ENCODE measurements around the gene GRK4.

- TF ChIP-seq CTCF (IDR thresholded peaks at IDR 0.05; ENCODE audit: insufficient read depth, low read depth, low read length) = no peak
- TF ChIP-seq EZH2 (IDR thresholded peaks at IDR 0.05; ENCODE audit: insufficient read depth, low read length) = no peak
These were observed 14.1 kb downstream of the GRK4 start for GRCh38 chr4:2977211-2978088.
